Adipocyte (in vitro differentiated cells): Measurements from ENCODE around the gene OTOR.

Experiments used
- DNase-seq: peaks from one replicate; pipeline ENCODE4 v3.0.0-alpha.2; 2015; ENCODE audit warnings: low read depth
- H3K27me3 ChIP-seq: replicated peaks from 2 replicates; pipeline ENCODE4 v1.7.0; 2013; ENCODE audit warnings: mild to moderate bottlenecking, low read length, moderate library complexity; ENCODE audit not compliant: control insufficient read depth, insufficient read depth
- H3K36me3 ChIP-seq: 2 replicates; pipeline ENCODE4 v1.7.0; 2013; ENCODE audit warnings: low read length, mild to moderate bottlenecking, moderate library complexity; ENCODE audit not compliant: control insufficient read depth, insufficient read depth, severe bottlenecking
- H3K4me1 ChIP-seq: 2 replicates; pipeline ENCODE4 v1.7.0; 2013; ENCODE audit warnings: mild to moderate bottlenecking, low read length, moderate library complexity; ENCODE audit not compliant: control insufficient read depth, insufficient read depth
- H3K4me3 ChIP-seq: 2 replicates; pipeline ENCODE4 v1.7.0; 2013; ENCODE audit warnings: mild to moderate bottlenecking, low read length, moderate library complexity
- H3K9ac ChIP-seq: 2 replicates; pipeline ENCODE4 v1.7.0; 2013; ENCODE audit warnings: mild to moderate bottlenecking, low read length, moderate library complexity
- H3K9me3 ChIP-seq: 2 replicates; pipeline ENCODE4 v1.7.0; 2013; ENCODE audit warnings: mild to moderate bottlenecking, low read length, moderate library complexity; ENCODE audit not compliant: control insufficient read depth

The OTOR gene

GRCh38 chr20:16714751-16715150, 33.4 kb upstream of the OTOR start:
- H3K9ac ChIP-seq: no peak overlapping the region
- no peaks in the 10 kb centered on the region for H3K36me3 ChIP-seq
- H3K4me1 ChIP-seq: no peaks in the 10 kb centered on the region
- H3K4me3 ChIP-seq: no peak overlapping the region
- H3K9me3 ChIP-seq: peaks cover 2% of the 10 kb centered on the region
- H3K27me3 ChIP-seq: peaks cover 30% of the 10 kb centered on the region
- no peak for DNase-seq

GRCh38 chr20:16719421-16719820, 28.7 kb upstream of the OTOR start:
- no peaks in the 10 kb centered on the region for H3K4me1 ChIP-seq
- no peak overlapping the region for H3K4me3 ChIP-seq
- peaks cover 12% of the 10 kb centered on the region for H3K27me3 ChIP-seq
- no peaks in the 10 kb centered on the region for H3K36me3 ChIP-seq
- peaks cover 2% of the 10 kb centered on the region for H3K9me3 ChIP-seq
- no peak for DNase-seq
- no peak overlapping the region for H3K9ac ChIP-seq

GRCh38 chr20:16729080-16729479, 19.1 kb upstream of the OTOR start:
- peak overlapping the region; percentile 100 for H3K4me3 ChIP-seq
- no peak for DNase-seq
- H3K9me3 ChIP-seq: peaks cover 7% of the 10 kb centered on the region
- no peak overlapping the region for H3K9ac ChIP-seq
- H3K36me3 ChIP-seq: peaks cover 22% of the 10 kb centered on the region
- no peaks in the 10 kb centered on the region for H3K27me3 ChIP-seq
- peaks cover 24% of the 10 kb centered on the region for H3K4me1 ChIP-seq

- Histone ChIP-seq H3K27me3 (no peaks in the 10 kb centered on the region), H3K36me3 (peaks cover 29% of the 10 kb centered on the region), H3K4me1 (peaks cover 24% of the 10 kb centered on the region), H3K4me3 (peak within 1 kb of the TSS; percentile 100), H3K9me3 (peaks cover 6% of the 10 kb centered on the region), H3K9ac (peak within 1 kb of the TSS; percentile 98)
- DNase-seq: peak; percentile 99
Observed at GRCh38 chr20:16729565-16730460, 18.3 kb upstream of the OTOR start, which contains the start of gene SNRPB2. SNRPB2 (plus strand) TSS chr20:16730026; CDS start chr20:16731703, 1,677 bp downstream.

DNA sequence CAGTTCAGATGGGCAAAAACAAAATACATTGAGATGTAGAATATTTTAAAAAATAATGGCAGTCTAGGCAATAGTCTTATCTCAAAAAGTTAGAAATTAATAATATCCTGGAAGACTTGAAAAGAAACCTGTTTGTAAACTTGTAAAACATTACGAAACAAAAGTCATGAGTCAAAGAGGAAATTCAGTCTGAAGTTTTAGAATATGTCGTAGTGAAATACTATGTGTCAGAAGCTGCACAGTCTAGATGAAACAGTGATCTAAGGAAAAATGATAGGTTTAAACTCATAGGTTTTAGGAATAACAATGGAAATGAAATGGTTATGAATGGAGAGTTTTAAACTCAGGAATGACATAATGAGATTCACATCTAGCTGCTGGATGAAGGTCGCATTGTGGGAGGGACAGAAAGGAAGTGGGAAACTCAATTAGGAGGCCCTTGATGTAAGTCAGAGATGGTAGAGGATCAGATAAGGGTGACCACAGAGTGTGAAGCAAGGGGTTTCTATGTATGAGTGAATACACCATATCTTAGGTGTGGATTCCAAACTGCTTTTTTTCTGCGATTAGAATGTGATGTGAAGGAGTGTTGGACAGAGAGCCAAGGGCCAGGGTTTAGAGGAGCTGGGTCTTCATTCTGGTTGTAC, 15.5 kb upstream of the OTOR start:
- Histone ChIP-seq H3K9ac (no peak overlapping the region), H3K4me3 (no peak overlapping the region), H3K27me3 (no peaks in the 10 kb centered on the region), H3K4me1 (peaks cover 24% of the 10 kb centered on the region), H3K36me3 (peaks cover 55% of the 10 kb centered on the region), H3K9me3 (no peaks in the 10 kb centered on the region)
- DNase-seq: no peak

DNA sequence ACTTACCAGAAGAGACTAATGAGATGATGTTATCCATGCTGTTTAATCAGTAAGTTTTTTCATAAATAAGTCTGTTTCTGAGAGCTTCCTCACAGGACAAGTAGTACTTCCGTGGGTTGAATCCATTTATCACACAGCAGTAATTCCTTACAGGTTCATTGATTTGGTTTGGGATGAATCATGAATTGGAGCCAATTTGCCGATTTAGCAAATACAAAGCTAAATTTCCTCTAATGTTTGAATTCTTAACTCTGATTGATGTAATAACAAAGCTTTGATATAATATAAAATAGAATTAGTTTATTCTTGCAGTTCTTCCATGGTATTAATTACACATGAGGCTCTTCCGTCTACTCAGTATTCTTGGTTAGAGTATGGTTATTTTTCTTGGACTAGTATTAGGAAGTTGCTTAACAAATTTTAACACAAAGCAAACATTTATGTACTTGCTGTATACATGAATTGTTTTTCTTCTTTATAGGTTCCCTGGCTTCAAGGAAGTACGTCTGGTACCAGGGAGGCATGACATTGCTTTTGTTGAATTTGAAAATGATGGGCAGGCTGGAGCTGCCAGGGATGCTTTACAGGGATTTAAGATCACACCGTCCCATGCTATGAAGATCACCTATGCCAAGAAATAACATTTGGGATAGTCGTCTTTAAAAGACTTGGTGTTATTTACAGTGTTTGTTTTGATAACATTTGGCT, 7.6 kb upstream of the OTOR start:
- no peaks in the 10 kb centered on the region for H3K9me3 ChIP-seq
- peaks cover 66% of the 10 kb centered on the region for H3K36me3 ChIP-seq
- no peaks in the 10 kb centered on the region for H3K27me3 ChIP-seq
- no peak overlapping the region for H3K9ac ChIP-seq
- H3K4me1 ChIP-seq: peaks cover 5% of the 10 kb centered on the region
- H3K4me3 ChIP-seq: no peak overlapping the region
- DNase-seq: no peak

- DNase-seq: no peak
- Histone ChIP-seq H3K4me3 (no peak overlapping the region), H3K36me3 (peaks cover 36% of the 10 kb centered on the region), H3K9me3 (no peaks in the 10 kb centered on the region), H3K9ac (no peak overlapping the region), H3K27me3 (no peaks in the 10 kb centered on the region), H3K4me1 (peaks cover under 1% of the 10 kb centered on the region)
Observed at GRCh38 chr20:16744178-16744807, 3.9 kb upstream of the OTOR start.

DNA sequence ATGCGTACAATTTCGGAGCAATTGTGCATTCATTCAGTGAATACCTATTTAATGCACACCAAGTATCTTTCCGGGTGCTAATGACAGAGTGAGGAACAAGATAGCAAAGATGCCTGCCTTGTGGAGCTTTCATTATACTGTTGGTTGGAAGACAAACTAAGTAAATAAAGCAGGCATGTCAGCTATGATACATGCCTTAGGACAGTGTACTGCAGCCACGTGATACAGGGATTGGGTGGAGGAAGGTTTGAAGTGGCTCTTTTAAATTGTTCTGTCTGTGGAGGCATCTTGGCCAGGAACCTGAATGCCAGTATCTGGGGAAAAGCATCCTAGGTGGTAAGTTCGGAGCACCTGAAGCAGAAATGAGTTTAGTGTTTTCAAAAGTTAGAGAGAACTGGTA, 3.0 kb upstream of the OTOR start:
- H3K9ac ChIP-seq: no peak overlapping the region
- no peaks in the 10 kb centered on the region for H3K9me3 ChIP-seq
- no peaks in the 10 kb centered on the region for H3K27me3 ChIP-seq
- peak; percentile 2 for DNase-seq
- no peaks in the 10 kb centered on the region for H3K4me1 ChIP-seq
- H3K36me3 ChIP-seq: peaks cover 27% of the 10 kb centered on the region
- H3K4me3 ChIP-seq: no peak overlapping the region

DNA sequence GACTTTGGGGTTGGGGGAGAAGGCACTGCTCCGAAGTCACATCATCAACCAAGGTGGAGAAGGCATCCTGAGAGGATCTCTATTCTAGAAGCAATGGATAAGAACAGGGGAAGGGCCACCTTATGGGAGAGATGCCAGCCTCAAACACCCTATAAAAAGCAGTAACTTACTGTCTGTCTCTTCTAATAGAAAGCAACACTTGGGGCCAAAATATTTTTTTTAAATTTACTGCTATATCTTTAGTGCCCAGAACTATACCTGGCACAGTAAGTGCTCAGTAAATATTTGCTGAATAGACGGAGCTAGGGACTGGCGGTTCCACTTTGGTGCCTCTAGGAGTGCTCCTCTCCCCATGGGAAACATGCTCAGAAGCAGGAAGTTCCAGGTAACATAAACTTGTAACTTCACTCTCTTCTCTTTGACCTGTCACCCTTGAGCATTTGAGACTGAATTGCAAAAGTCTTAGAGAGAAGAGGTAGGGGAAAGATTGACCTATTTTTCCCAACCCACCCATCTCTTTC, 807 bp upstream of the OTOR start:
- Histone ChIP-seq H3K36me3 (peaks cover 6% of the 10 kb centered on the region), H3K4me3 (no peak overlapping the region), H3K27me3 (no peaks in the 10 kb centered on the region), H3K9me3 (no peaks in the 10 kb centered on the region), H3K4me1 (no peaks in the 10 kb centered on the region), H3K9ac (no peak overlapping the region)
- DNase-seq: no peak

- no peak for DNase-seq
- Histone ChIP-seq H3K36me3 (no peaks in the 10 kb centered on the region), H3K4me3 (no peak overlapping the region)
Observed at GRCh38 chr20:16749573-16749972, 1.4 kb downstream of the OTOR start.

More at GRCh38 chr20:16749573-16749972, 1.4 kb downstream of the OTOR start:
- Histone ChIP-seq H3K4me1 (no peaks in the 10 kb centered on the region), H3K9me3 (no peaks in the 10 kb centered on the region), H3K27me3 (peaks cover 4% of the 10 kb centered on the region), H3K9ac (no peak overlapping the region)
